GM12874 (cell line): ENCODE results near the gene ZNF766.

Source experiments
- CTCF ChIP-seq: IDR thresholded peaks from 2 replicates; pipeline ENCODE4 v1.5.1; 2011; ENCODE audit warnings: low read depth, mild to moderate bottlenecking, control low read depth, low read length, moderate library complexity; ENCODE audit not compliant: insufficient read depth

Gene ZNF766

DNA sequence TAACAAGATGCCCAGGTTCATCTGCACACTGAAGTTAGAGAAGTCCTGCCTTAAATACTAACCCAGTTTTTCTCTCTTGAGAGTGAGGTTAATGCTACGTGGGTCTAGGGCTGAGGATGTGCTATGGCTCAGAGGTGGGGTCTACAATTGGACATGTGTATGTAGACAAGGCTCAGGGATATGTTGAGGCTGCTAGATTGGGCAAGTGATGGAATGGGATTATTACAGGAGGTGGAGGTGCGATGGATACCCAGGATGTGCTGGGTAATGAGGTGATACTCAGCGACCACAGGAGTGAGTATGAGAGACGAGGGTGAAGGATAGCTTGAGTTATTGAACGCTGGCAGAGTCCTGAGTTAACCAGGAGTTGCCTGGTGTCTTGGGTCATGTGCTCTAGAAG, 41.4 kb upstream of the ZNF766 start:
- TF ChIP-seq CTCF, result no peak

DNA sequence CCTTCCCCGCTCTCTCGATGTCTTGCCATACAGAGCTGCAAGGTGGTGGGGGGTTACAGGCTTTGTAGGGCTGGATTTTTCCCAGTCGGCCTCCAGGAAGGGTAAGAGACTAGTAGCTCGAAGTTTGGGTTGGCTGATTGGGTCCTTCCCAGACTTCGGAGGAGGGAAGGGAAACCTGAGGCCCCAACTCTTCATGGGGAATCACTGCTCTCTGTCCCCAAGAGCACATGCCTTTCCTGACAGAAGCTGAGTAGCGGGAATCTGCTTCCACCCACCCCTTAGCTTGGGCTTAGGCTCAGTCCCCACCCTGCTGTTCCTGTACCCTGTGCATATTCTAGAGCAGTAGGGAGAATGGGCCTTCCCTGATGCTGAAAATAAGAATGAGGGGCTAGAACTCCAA, 39.9 kb upstream of the ZNF766 start:
- no peak for TF ChIP-seq CTCF

GRCh38 chr19:52230685-52231084, 38.7 kb upstream of the ZNF766 start:
- TF ChIP-seq CTCF, result no peak

DNA sequence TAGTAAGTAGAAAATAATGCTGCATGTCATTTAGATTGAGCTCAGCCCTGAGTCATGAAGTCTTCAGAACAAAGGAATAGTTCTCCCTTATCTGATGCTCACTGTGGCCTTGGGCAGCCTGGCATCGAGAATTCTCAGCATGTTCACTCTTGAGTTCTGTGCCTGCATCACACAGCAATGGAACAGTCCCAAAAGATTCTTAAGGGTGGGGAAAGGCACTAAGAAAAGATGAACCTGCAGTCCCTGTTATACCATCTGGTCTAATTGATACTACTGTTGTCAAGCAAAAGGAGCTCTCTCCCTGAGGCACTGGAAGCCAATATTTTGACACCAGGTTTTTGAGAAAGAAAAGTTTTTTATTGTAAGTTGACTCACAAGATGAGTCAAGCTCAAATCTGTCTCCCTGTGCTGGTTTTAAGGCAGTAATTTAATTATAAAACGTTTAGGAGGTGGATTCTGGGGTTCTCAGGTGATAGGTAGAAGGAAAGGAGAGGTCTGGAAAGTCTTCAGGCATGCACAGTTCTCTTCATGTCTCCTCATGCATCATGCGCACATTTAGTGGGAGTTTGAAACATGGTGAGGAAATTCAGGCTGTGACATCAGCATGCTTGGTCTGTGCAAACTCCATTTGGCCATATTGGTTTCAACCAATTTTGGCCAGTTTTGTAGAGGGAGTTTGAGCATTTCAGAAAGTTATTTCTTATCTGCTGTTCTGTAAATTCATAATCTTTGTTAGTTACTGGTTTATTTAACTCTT, 38.1 kb upstream of the ZNF766 start:
- TF ChIP-seq CTCF, result no peak

- TF ChIP-seq CTCF, result no peak
These were observed 35.0 kb upstream of the ZNF766 start for GRCh38 chr19:52234406-52234805.

DNA sequence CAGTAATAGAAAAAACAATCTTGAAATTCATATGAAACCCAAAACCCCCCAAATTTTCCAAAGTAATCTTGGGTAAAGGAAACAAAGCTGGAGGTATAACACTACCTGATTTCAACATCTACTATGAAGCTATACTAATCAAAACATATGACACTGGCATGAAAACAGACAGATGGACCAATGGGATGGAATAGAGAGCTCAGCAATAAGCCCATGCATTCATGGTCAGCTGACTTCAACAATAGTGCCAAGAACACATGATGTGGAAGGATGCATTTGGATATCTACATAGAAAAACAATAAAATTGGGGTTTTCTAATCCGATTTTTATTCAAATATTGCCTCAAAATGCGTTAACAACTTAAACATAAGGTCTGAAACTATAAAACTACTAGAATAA, 32.2 kb upstream of the ZNF766 start:
- TF ChIP-seq CTCF, result no peak

DNA sequence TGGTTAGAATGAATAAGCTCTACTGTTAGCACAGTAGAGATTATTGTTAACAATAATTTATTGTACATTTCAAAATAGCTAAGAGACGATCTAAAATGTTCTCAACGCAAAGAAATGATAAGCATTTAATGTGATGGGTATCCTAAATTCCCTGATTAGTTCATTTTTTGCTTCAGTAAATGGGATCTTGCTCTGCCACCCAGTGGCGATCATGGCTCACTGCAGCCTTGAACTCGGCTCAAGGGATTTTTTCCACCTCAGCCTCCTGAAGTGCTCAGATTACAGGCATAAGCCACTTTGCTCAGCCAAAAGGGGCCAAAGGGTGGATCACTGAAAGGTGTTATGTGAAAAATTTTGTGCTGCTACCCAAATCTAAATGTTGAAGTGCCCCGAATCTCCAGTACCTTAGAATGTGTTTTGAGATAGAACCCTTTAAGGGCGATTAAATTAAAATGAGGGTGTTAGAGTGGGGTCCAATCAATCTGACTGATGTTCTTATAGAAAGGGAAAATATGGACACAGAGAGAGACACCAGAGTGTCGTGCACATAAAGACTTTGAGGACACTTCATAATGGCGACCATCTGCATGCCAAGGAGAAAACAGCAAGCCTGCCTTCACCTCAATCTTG, 31.5 kb upstream of the ZNF766 start:
- TF ChIP-seq CTCF, result peak; percentile 77
